ENCODE measurements around the gene STK24.

- TF ChIP-seq CTCF (conservative IDR thresholded peaks at IDR 0.05 in 1 of 2, IDR thresholded peaks at IDR 0.05 in 1 of 2; ENCODE audit: low read depth in 1 of 2, low read length in 2 of 2) (peak; percentile 54 to 72), EZH2 (IDR thresholded peaks at IDR 0.05; ENCODE audit: low read length, missing control alignments) (no peak)
Measured at GRCh38 chr13:98397221-98397620, 179.7 kb downstream of the STK24 start.
